ENCODE results near the gene PLEKHB2. TPM values are rescaled to one million over a fixed set of nuclear protein-coding genes. Genes with fewer than 3 reads are reported as not detected.
A peak's percentile ranks its signal among the peaks of the same experiment; 100 is the strongest.

The PLEKHB2 gene
- total and polyA plus RNA-seq, 9 of the 15 experiments (the other 6 are each of a cell fraction or from before 2014, with no cell fraction given) = 41.3 to 71.5 (median 50.2) TPM

- TF ChIP-seq E2F8 (IDR thresholded peaks at IDR 0.05; ENCODE audit: low read depth, partially characterized antibody) (peak; percentile 70), NCOA4 (IDR thresholded peaks at IDR 0.05; ENCODE audit: partially characterized antibody) (no peak), SUPT5H (IDR thresholded peaks at IDR 0.05) (peak; percentile 86), GMEB1 (CRISPR knock-in tag; IDR thresholded peaks at IDR 0.05) (peak; percentile 99), HNRNPUL1 (IDR thresholded peaks at IDR 0.05; ENCODE audit: low read length) (no peak), SOX6 (IDR thresholded peaks at IDR 0.05) (peak; percentile 57; the same call in 1 of the 2 replicates), KLF10 (CRISPR knock-in tag; IDR thresholded peaks at IDR 0.05) (no peak), CCNT2 (IDR thresholded peaks at IDR 0.05; ENCODE audit: borderline replicate concordance, extremely low read depth, insufficient read length, low read depth, low read length) (peak; percentile 78), LCOR (CRISPR knock-in tag; IDR thresholded peaks at IDR 0.05) (no peak), ZBTB9 (CRISPR knock-in tag; IDR thresholded peaks at IDR 0.05) (peak; percentile 66; the same call in 1 of the 2 replicates), EP400 (IDR thresholded peaks at IDR 0.05) (no peak; the same call in 1 of the 2 replicates), NFRKB (IDR thresholded peaks at IDR 0.05; ENCODE audit: low read depth) (no peak), ATF7 (IDR thresholded peaks at IDR 0.05) (peak; percentile 83; the same call in 1 of the 2 replicates), MEIS2 (IDR thresholded peaks at IDR 0.05; ENCODE audit: partially characterized antibody) (peak; percentile 14), FOXM1 (IDR thresholded peaks at IDR 0.05; ENCODE audit: low read depth) (no peak), FOXM1 (CRISPR knock-in tag; IDR thresholded peaks at IDR 0.05; ENCODE audit: low read depth) (no peak; the same call in 1 of the 2 replicates), THRB (CRISPR knock-in tag; conservative IDR thresholded peaks at IDR 0.05) (no peak), NFYB (IDR thresholded peaks at IDR 0.05; ENCODE audit: extremely low read depth, insufficient read length) (no peak), CHD4 (IDR thresholded peaks at IDR 0.05; ENCODE audit: insufficient read depth, insufficient replicate concordance, low read depth, low read length, poor library complexity, severe bottlenecking) (no peak), ZNF224 (CRISPR knock-in tag; IDR thresholded peaks at IDR 0.05) (no peak), GATAD2B (IDR thresholded peaks at IDR 0.05; ENCODE audit: borderline replicate concordance) (peak; percentile 96), CBX1 (IDR thresholded peaks at IDR 0.05; ENCODE audit: low read depth) (peak; percentile 38; the same call in 1 of the 2 replicates)
Observed at GRCh38 chr2:131093006-131093695, 12.0 kb upstream of the PLEKHB2 start, which contains the start of gene FAM168B (continued).
